ENCODE measurements around the gene CHPF2.
A peak's percentile ranks its signal among the peaks of the same experiment; 100 is the strongest.

CHPF2 gene

GRCh38 chr7:151235091-151235787 is 3.0 kb downstream of the CHPF2 start:
- DNase-seq, result no peak

- no peak for DNase-seq
Measured at GRCh38 chr7:151236406-151236805, 4.1 kb downstream of the CHPF2 start.

GRCh38 chr7:151237244-151238189 is 5.2 kb downstream of the CHPF2 start:
- no peak for DNase-seq

GRCh38 chr7:151238190-151238810 is 6.0 kb downstream of the CHPF2 start:
- DNase-seq, result no peak

GRCh38 chr7:151238924-151239836 is 6.9 kb downstream of the CHPF2 start:
- no peak for DNase-seq

GRCh38 chr7:151239837-151240459 is 7.7 kb downstream of the CHPF2 start:
- no peak for DNase-seq

GRCh38 chr7:151240536-151240935 is 8.3 kb downstream of the CHPF2 start:
- no peak for DNase-seq

- DNase-seq, result no peak
Measured at GRCh38 chr7:151240942-151241754, 8.9 kb downstream of the CHPF2 start.

GRCh38 chr7:151241755-151242096 is 9.4 kb downstream of the CHPF2 start:
- no peak for DNase-seq

- no peak for DNase-seq
Measured at GRCh38 chr7:151242159-151243044, 10.1 kb downstream of the CHPF2 start.

- no peak for DNase-seq
Measured at GRCh38 chr7:151243045-151243349, 10.7 kb downstream of the CHPF2 start.

GRCh38 chr7:151243408-151244195 is 11.3 kb downstream of the CHPF2 start:
- DNase-seq, result no peak

GRCh38 chr7:151244196-151244840 is 12.0 kb downstream of the CHPF2 start:
- DNase-seq, result peak; percentile 32 to 84

- DNase-seq, result no peak
Measured at GRCh38 chr7:151244841-151245346, 12.6 kb downstream of the CHPF2 start.

- DNase-seq, result peak in 1 of 2 donors; percentile 38
Measured at GRCh38 chr7:151245360-151246101, 13.2 kb downstream of the CHPF2 start.

GRCh38 chr7:151246102-151246850 is 14.0 kb downstream of the CHPF2 start:
- DNase-seq, result no peak
